ENCODE measurements around the gene AMFR.

AMFR gene

GRCh38 chr16:56329887-56330286 is 95.5 kb downstream of the AMFR start:
- DNase-seq (ENCODE audit: insufficient read length, low spot score) (no peak), FAIRE-seq (no peak)
- TF ChIP-seq, protein P1, sequence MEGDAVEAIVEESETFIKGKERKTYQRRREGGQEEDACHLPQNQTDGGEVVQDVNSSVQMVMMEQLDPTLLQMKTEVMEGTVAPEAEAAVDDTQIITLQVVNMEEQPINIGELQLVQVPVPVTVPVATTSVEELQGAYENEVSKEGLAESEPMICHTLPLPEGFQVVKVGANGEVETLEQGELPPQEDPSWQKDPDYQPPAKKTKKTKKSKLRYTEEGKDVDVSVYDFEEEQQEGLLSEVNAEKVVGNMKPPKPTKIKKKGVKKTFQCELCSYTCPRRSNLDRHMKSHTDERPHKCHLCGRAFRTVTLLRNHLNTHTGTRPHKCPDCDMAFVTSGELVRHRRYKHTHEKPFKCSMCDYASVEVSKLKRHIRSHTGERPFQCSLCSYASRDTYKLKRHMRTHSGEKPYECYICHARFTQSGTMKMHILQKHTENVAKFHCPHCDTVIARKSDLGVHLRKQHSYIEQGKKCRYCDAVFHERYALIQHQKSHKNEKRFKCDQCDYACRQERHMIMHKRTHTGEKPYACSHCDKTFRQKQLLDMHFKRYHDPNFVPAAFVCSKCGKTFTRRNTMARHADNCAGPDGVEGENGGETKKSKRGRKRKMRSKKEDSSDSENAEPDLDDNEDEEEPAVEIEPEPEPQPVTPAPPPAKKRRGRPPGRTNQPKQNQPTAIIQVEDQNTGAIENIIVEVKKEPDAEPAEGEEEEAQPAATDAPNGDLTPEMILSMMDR (IDR thresholded peaks at IDR 0.05; ENCODE audit: insufficient read depth, missing control alignments): no peak

DNA sequence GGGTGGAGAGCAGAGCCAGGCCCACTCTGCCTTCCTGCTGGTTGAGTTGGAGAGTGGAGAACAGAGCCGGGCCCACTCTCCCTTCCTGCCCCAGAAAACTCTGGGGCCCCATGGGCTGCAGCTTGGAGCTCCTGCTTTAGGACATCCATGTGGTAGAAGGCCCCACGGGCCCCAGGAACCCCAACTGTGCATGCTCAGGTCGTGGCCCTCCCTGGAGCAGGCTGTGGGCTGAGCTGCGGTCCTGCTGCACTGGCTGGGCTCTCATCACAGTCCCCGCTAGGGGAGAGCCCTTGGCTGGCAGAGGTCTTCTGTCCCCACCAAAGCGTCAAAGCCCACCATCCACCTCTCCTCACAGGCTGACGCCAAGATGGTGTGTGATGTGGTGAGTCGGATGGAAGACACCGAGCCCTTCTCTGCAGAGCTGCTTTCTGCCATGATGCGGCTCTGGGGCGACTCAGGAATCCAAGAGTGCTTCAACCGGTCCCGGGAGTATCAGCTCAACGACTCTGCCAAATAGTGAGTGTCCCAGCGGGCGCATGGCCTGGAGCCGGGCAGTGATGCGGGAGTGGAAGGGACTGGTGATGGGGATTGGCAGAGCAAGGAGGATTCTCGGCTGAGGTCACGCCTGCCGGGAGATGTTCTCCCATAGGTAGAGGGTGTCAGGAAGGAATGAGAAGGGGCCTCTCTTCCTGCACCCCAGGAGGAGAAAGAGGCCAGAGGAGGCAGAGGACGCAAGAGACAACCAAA is 96.9 kb downstream of the AMFR start:
- DNase-seq (ENCODE audit: insufficient read length, low spot score) (no peak), FAIRE-seq (no peak)
- TF ChIP-seq, protein P1 (IDR thresholded peaks at IDR 0.05; ENCODE audit: insufficient read depth, missing control alignments): no peak

GRCh38 chr16:56327929-56328258 is 97.5 kb downstream of the AMFR start:
- TF ChIP-seq, protein P1 (IDR thresholded peaks at IDR 0.05; ENCODE audit: insufficient read depth, missing control alignments): no peak
- no peak for FAIRE-seq

GRCh38 chr16:56327071-56327928 is 98.0 kb downstream of the AMFR start:
- TF ChIP-seq, protein P1 (IDR thresholded peaks at IDR 0.05; ENCODE audit: insufficient read depth, missing control alignments): no peak
- DNase-seq (ENCODE audit: insufficient read length, low spot score): no peak
- no peak for FAIRE-seq

More at GRCh38 chr16:56327929-56328258, 97.5 kb downstream of the AMFR start:
- no peak for DNase-seq (ENCODE audit: insufficient read length, low spot score)

GRCh38 chr16:56325956-56326355 is 99.4 kb downstream of the AMFR start:
- DNase-seq (ENCODE audit: insufficient read length, low spot score) (no peak), FAIRE-seq (no peak)
- TF ChIP-seq, protein P1 (IDR thresholded peaks at IDR 0.05; ENCODE audit: insufficient read depth, missing control alignments): no peak

GRCh38 chr16:56324406-56324805 is 100.9 kb downstream of the AMFR start:
- DNase-seq (ENCODE audit: insufficient read length, low spot score) (no peak), FAIRE-seq (no peak)
- TF ChIP-seq, protein P1 (IDR thresholded peaks at IDR 0.05; ENCODE audit: insufficient read depth, missing control alignments): no peak

GRCh38 chr16:56321571-56321970 is 103.8 kb downstream of the AMFR start:
- FAIRE-seq: no peak
- no peak for DNase-seq (ENCODE audit: insufficient read length, low spot score)
- TF ChIP-seq, protein P1 (IDR thresholded peaks at IDR 0.05; ENCODE audit: insufficient read depth, missing control alignments): no peak
